GM19193 (cell line): ENCODE measurements around the gene COL2A1.

Experiments used
- POLR2A ChIP-seq: IDR thresholded peaks from 4 replicates; pipeline ENCODE4 v1.6.1; 2011; ENCODE audit not compliant: insufficient read depth, insufficient read length; ENCODE audit errors: extremely low read depth

COL2A1 gene

GRCh38 chr12:47989023-47989417 lies 15.3 kb downstream of the COL2A1 start:
- no peak for TF ChIP-seq POLR2A

- no peak for TF ChIP-seq POLR2A
Observed at GRCh38 chr12:47988073-47989022, 15.9 kb downstream of the COL2A1 start.

GRCh38 chr12:47987411-47988072 lies 16.7 kb downstream of the COL2A1 start:
- TF ChIP-seq POLR2A = no peak

- no peak for TF ChIP-seq POLR2A
Observed at GRCh38 chr12:47986832-47987231, 17.4 kb downstream of the COL2A1 start.

GRCh38 chr12:47986291-47986660 lies 18.0 kb downstream of the COL2A1 start:
- TF ChIP-seq POLR2A = no peak

- no peak for TF ChIP-seq POLR2A
Observed at GRCh38 chr12:47985596-47986290, 18.5 kb downstream of the COL2A1 start.

- no peak for TF ChIP-seq POLR2A
Observed at GRCh38 chr12:47984331-47984801, 19.9 kb downstream of the COL2A1 start.

GRCh38 chr12:47983541-47984115 lies 20.6 kb downstream of the COL2A1 start:
- no peak for TF ChIP-seq POLR2A

- no peak for TF ChIP-seq POLR2A
Observed at GRCh38 chr12:47982770-47983169, 21.5 kb downstream of the COL2A1 start.

- TF ChIP-seq POLR2A = no peak
Observed at GRCh38 chr12:47982311-47982710, 22.0 kb downstream of the COL2A1 start.

- no peak for TF ChIP-seq POLR2A
Observed at GRCh38 chr12:47981496-47982260, 22.6 kb downstream of the COL2A1 start.

- no peak for TF ChIP-seq POLR2A
Observed at GRCh38 chr12:47980779-47981495, 23.3 kb downstream of the COL2A1 start.

GRCh38 chr12:47980197-47980596 lies 24.1 kb downstream of the COL2A1 start:
- no peak for TF ChIP-seq POLR2A

GRCh38 chr12:47979686-47980085 lies 24.6 kb downstream of the COL2A1 start:
- TF ChIP-seq POLR2A = no peak
